Muscle layer of colon (tissue), 2 donors: Measurements from ENCODE around the gene OR2B2.

Experiments
- H3K27ac ChIP-seq: one replicate; pipeline ENCODE4 v1.7.0; 2013; ENCODE audit warnings: low read depth, mild to moderate bottlenecking, low read length, moderate library complexity
- H3K27me3 ChIP-seq, 2 donors: one replicate each; pipeline ENCODE4 v1.7.0; 2013; ENCODE audit warnings: low read length in 2 of 2, mild to moderate bottlenecking in 2 of 2; ENCODE audit not compliant: insufficient read depth in 2 of 2, control insufficient read depth in 1 of 2
- H3K36me3 ChIP-seq: one replicate; pipeline ENCODE4 v1.7.0; 2013; ENCODE audit warnings: mild to moderate bottlenecking, low read length; ENCODE audit not compliant: insufficient read depth
- H3K4me1 ChIP-seq: one replicate; pipeline ENCODE4 v1.7.0; 2013; ENCODE audit warnings: mild to moderate bottlenecking, low read length; ENCODE audit not compliant: insufficient read depth
- H3K4me3 ChIP-seq, 2 donors: one replicate each; pipeline ENCODE4 v1.7.0; 2013; ENCODE audit warnings: low read length in 2 of 2, low read depth in 1 of 2, mild to moderate bottlenecking in 1 of 2, moderate library complexity in 1 of 2
- H3K9ac ChIP-seq: one replicate; pipeline ENCODE4 v1.7.0; 2013; ENCODE audit warnings: low read length
- H3K9me3 ChIP-seq: one replicate; pipeline ENCODE4 v1.7.0; 2013; ENCODE audit warnings: mild to moderate bottlenecking, low read length
- donor health status: abdominal sarcoma.
- donor health status: Adenocarcinoma of cecum.

OR2B2 gene

DNA sequence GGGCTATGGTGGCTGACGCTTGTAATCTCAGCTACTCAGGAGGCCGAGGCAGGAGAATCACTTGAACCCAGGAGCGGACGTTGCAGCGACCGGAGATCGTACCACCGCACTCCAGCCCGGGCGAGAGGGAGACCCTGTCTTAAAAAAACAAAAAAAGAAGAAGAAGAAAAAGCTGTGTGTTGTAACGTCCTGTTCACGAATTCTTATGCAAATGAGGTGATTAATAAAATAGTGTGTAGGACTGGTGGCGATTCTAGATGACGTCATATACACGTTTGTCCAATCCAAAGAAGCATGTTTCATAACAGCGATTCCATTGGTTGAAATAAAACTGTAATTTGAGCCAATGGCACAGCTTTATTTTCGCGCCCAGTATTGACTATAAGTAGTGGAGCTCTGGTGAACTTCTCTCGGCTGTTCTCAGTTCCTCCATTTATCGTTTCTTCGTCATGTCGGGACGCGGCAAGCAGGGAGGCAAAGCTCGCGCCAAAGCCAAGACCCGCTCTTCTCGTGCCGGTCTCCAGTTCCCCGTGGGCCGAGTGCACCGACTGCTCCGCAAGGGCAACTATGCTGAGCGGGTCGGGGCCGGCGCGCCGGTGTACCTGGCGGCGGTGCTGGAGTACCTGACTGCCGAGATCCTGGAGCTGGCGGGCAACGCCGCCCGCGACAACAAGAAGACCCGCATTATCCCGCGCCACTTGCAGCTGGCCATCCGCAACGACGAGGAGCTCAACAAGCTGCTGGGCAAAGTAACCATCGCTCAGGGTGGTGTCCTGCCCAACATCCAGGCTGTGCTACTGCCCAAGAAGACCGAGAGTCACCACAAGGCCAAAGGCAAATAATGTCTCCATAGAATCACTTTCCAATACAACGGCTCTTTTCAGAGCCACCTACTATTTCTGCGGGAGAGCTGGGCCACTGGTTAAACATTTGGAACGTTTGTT, 47.0 kb downstream of the OR2B2 start:
- Histone ChIP-seq H3K27ac (no peak overlapping the region), H3K4me1 (peaks cover 25% of the 10 kb centered on the region), H3K36me3 (no peaks in the 10 kb centered on the region), H3K27me3 (peaks cover 40 to 60% of the 10 kb centered on the region in 2 donors), H3K9ac (no peak overlapping the region), H3K9me3 (no peaks in the 10 kb centered on the region), H3K4me3 (peak overlapping the region; percentile 47 to 86)

DNA sequence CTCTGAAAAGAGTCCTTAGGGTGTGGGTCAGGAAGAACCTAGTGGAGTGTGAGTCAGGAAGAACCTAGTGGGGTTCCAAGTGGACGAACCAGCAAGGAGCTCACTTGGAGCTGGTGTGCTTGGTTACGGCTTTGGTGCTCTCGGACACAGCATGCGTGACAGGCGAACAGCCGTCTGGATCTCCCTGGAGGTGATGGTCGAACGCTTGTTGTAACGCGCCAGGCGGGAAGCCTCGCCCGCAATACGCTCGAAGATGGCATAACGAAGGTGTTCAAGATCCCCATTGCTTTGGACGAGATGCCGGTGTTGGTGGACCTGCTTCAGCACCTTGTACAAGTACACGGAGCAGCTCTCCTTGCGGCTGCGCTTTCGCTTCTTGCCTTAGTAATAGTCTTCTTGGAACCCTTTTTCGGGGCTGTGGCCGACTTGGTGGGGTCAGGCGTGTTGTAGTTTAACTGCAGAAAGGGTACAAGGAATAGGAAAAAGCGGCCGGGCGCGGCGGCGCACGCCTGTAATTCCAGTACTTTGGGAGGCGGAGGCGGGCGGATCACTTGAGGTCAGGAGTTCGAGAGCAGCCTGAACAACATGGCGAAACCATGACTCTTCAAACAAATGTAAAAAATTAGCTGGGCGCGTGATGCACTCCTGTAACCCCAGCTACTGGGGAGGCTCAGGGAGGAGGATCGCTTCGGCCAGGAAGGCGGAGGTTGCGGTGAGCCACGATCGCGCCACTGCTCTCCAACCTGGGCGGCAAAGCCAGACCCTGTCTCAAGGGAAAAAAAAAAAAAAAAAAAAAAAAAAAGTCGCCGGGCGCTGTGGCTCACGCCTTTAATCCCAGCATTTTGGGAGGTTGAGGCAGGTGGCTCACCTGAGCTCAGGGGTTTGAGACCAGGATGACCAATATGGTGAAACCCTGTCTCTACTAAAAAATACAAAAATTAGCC, 48.0 kb downstream of the OR2B2 start:
- H3K9me3 ChIP-seq, result no peaks in the 10 kb centered on the region
- H3K4me1 ChIP-seq, result peaks cover 25% of the 10 kb centered on the region
- peaks cover 36 to 51% of the 10 kb centered on the region in 2 donors for H3K27me3 ChIP-seq
- peak overlapping the region; percentile 43 to 86 for H3K4me3 ChIP-seq
- H3K27ac ChIP-seq, result no peak overlapping the region
- no peaks in the 10 kb centered on the region for H3K36me3 ChIP-seq
- H3K9ac ChIP-seq, result no peak overlapping the region

DNA sequence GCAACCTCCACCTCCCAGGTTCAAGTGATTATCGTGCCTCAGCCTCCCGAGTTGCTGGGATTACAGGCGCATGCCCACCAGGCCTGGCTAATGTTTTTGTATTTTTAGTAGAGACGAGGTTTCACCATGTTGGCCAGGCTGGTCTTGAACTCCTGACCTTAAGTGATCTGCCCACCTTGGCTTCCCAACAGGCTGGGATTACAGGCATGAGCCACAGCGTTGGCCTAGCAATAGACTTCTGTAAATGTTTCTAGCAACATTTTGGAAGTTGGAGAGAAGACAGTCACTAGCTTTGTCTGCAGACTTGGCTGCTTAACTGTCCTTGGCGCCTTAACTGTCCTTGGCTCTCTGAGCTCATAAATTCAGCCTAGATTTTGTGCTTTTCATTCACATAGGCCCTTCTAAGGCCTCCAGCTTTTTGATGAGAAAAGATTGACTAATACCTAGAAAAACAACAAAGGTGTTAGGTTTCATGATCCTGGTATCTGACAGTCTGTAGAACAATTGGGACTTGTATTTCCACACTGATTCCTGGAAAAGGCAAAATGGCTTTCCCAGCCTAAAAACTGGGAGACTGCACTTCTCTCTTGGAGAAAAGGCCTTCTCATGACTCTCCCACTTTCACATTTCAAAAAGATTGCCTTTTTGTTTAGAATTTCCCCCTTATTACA, 49.7 kb downstream of the OR2B2 start:
- Histone ChIP-seq H3K27me3 (peaks cover 19 to 34% of the 10 kb centered on the region in 2 donors), H3K4me1 (peaks cover 23% of the 10 kb centered on the region), H3K9me3 (no peaks in the 10 kb centered on the region), H3K9ac (no peak overlapping the region), H3K4me3 (no peak overlapping the region), H3K36me3 (no peaks in the 10 kb centered on the region), H3K27ac (no peak overlapping the region)

DNA sequence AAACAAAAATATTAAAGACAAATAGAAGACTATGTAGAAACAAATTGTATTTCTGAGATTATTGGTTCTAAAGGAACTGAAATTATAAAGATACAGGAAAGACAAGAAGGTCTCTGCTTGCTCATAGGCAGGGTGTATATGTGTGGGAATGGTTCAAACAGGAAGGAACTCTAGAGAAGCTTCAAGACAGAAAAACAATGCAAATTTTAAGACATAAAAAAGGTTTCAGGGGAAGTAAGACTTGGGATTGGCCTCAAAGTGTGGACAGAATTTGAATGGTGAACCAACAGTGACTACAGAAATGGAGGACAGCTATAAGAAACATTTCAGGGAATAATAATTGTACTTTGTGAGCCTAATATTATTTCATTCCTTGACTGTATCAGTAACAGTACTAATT, 50.3 kb downstream of the OR2B2 start:
- no peaks in the 10 kb centered on the region for H3K9me3 ChIP-seq
- H3K4me3 ChIP-seq, result no peak overlapping the region
- peaks cover 16% of the 10 kb centered on the region for H3K4me1 ChIP-seq
- no peak overlapping the region for H3K27ac ChIP-seq
- H3K27me3 ChIP-seq, result peaks cover 12 to 27% of the 10 kb centered on the region in 2 donors
- no peak overlapping the region for H3K9ac ChIP-seq
- no peaks in the 10 kb centered on the region for H3K36me3 ChIP-seq

DNA sequence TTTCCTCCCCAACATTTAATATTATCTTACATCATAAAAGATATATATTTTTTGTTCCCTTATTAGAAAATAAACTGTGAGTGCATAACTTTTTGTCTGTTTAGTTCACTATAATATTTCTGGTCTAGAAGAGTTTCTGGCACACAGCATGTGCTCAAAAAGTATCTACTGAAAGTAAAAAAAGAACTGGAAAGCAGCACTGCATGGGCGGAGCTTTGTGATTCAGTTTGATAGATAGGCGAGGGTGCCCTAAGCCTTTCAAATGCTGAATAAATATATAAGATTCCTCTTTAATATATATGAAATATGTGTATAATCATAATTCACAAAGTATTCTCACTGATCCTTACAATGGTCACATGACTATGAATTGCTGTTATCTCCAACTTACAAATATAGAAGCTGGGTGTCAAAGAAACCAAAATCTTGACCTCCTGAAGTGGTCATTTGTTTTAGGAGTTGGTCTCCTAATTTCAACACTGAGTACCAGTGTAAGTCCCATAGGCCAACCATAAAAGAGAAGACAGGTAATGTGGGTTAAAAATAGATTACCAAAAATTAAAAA, 50.8 kb downstream of the OR2B2 start:
- Histone ChIP-seq H3K4me3 (no peak overlapping the region), H3K4me1 (peaks cover 11% of the 10 kb centered on the region), H3K9me3 (no peaks in the 10 kb centered on the region), H3K27ac (no peak overlapping the region), H3K36me3 (no peaks in the 10 kb centered on the region), H3K9ac (no peak overlapping the region), H3K27me3 (peaks cover 8 to 23% of the 10 kb centered on the region in 2 donors)
